ENCODE measurements around the gene ODF2.

DNA sequence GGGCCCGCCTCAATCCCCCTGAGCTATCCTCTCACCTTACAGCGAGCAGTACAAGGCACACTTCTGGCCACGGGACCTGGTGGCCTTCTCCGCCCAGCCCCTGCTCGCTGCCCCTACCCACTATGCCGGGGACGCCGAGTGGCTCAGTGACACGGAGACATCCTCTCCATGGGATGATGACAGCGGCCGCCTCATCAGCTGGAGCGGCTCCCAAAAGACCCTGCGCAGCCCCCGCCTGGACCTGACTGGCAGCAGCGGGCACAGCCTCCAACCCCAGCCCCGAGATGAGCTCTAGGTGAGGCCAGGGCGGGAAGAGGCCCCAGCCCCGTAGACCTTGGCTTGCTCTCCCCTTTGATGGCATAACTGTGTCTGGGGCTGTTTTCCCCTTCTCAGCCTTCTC is 20.2 kb upstream of the ODF2 start:
- TF ChIP-seq, protein P1, sequence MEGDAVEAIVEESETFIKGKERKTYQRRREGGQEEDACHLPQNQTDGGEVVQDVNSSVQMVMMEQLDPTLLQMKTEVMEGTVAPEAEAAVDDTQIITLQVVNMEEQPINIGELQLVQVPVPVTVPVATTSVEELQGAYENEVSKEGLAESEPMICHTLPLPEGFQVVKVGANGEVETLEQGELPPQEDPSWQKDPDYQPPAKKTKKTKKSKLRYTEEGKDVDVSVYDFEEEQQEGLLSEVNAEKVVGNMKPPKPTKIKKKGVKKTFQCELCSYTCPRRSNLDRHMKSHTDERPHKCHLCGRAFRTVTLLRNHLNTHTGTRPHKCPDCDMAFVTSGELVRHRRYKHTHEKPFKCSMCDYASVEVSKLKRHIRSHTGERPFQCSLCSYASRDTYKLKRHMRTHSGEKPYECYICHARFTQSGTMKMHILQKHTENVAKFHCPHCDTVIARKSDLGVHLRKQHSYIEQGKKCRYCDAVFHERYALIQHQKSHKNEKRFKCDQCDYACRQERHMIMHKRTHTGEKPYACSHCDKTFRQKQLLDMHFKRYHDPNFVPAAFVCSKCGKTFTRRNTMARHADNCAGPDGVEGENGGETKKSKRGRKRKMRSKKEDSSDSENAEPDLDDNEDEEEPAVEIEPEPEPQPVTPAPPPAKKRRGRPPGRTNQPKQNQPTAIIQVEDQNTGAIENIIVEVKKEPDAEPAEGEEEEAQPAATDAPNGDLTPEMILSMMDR (IDR thresholded peaks at IDR 0.05), result no peak
- TF ChIP-seq POLR2A (IDR thresholded peaks at IDR 0.05), result no peak
